ENCODE measurements around the gene UBAC2. TPM values are rescaled to one million over a fixed set of nuclear protein-coding genes. Genes with fewer than 3 reads are reported as not detected.
A peak's percentile ranks its signal among the peaks of the same experiment; 100 is the strongest.

Gene UBAC2
- total and polyA plus RNA-seq, 4 donors = 49.9 to 77.1 (median 53.7) TPM

DNA sequence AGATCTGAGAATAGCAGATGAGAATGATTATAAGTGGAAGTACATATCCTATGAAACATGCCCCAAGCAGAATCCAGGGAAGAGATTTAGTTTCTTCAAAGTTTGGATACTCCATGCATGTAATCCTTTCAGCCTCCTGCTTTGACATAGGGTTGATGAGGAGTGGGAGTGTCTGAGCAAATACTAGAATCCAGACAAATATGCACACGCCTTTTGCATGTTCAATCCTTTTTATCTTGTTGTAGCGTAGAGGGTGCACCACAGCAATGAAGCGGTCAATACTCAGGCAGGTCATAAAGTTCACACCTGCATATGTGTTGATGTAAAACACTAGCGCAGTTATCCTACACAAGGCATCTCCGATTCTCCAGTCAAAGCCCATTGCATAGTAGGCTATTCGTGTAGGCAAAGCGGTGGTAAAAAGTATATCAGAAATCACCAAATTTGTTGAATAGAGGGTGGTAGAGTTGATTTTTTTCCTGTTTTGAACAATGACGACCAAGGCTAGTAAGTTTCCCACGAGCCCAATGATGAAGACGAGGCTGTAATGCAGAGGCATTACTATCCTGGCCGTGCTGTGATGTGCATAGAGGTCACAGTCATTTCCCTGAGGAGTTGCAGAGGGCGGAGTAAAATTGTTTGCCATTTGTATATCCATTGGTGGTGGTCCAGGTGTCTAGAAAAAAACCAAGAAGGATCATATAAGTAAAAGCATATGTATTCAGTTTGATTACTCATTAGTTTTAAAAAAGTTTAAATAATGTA, 95.0 kb downstream of the UBAC2 start:
- no peak for DNase-seq
- ATAC-seq (ENCODE audit: insufficient read depth, low FRiP score) = no peak
- H3K4me1 ChIP-seq (ENCODE audit: control insufficient read depth in 5 of 5, insufficient read depth in 5 of 5, low read length in 5 of 5) = no peaks in the 10 kb centered on the region
- H3K9me3 ChIP-seq (ENCODE audit: control insufficient read depth in 4 of 4, insufficient read depth in 3 of 4, low read length in 3 of 4) = no peaks in the 10 kb centered on the region
- 93 to 94% methylated on average over 12 of the region's 12 CpGs for WGBS, 2 donors
- no peak for TF ChIP-seq CTCF (IDR thresholded peaks at IDR 0.05; ENCODE audit: control extremely low read depth, extremely low read depth)
- no peak overlapping the region for H3K9ac ChIP-seq (ENCODE audit: insufficient read depth in 1 of 2, low read length in 2 of 2)
- H3K4me3 ChIP-seq = no peak overlapping the region
- peaks cover 0 to 6% (median 3%) of the 10 kb centered on the region in 4 donors for H3K36me3 ChIP-seq (ENCODE audit: control insufficient read depth in 4 of 4, insufficient read depth in 4 of 4, low read length in 4 of 4)
- no peak overlapping the region for H3K27ac ChIP-seq (ENCODE audit: low read depth in 1 of 2, low read length in 1 of 2)
- no peaks in the 10 kb centered on the region for H3K27me3 ChIP-seq (ENCODE audit: control insufficient read depth in 3 of 3, insufficient read depth in 3 of 3, low read length in 2 of 3)

GRCh38 chr13:99296398-99296797, 95.7 kb downstream of the UBAC2 start:
- Histone ChIP-seq H3K4me3 (no peak overlapping the region), H3K4me1 (ENCODE audit: control insufficient read depth in 5 of 5, insufficient read depth in 5 of 5, low read length in 5 of 5) (peaks cover 0 to 2% (median 0%) of the 10 kb centered on the region in 5 donors), H3K27me3 (ENCODE audit: control insufficient read depth in 3 of 3, insufficient read depth in 3 of 3, low read length in 2 of 3) (no peaks in the 10 kb centered on the region), H3K27ac (ENCODE audit: low read depth in 1 of 2, low read length in 1 of 2) (no peak overlapping the region), H3K36me3 (ENCODE audit: control insufficient read depth in 4 of 4, insufficient read depth in 4 of 4, low read length in 4 of 4) (peaks cover 0 to 6% (median 3%) of the 10 kb centered on the region in 4 donors), H3K9ac (ENCODE audit: insufficient read depth in 1 of 2, low read length in 2 of 2) (peak overlapping the region in 1 of 2 donors; percentile 12), H3K9me3 (ENCODE audit: control insufficient read depth in 4 of 4, insufficient read depth in 3 of 4, low read length in 3 of 4) (no peaks in the 10 kb centered on the region)
- no peak for DNase-seq
- ATAC-seq (ENCODE audit: insufficient read depth, low FRiP score) = no peak
- TF ChIP-seq CTCF (IDR thresholded peaks at IDR 0.05; ENCODE audit: control extremely low read depth, extremely low read depth) = no peak
- WGBS, 2 donors = 65 to 68% methylated on average over 4 of the region's 4 CpGs

DNA sequence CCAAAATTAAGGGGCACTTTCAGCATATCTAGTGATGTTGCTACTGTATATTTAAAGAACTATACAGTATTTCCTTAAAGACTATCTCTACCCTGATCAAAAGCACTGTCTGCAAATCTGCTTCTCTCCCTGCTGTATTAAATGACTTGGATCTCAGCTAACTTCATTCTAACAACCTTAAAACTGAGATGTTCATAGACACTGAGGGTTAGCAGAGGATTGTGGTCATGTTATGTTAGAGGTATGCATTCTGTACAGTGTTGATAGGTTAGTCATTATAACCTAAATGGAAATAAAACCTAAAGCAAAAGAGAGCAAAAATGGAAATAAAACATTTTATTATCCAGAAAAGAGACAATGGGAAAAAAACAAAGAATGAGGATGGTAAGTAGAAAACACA, 96.7 kb downstream of the UBAC2 start:
- H3K4me3 ChIP-seq = no peak overlapping the region
- TF ChIP-seq CTCF (IDR thresholded peaks at IDR 0.05; ENCODE audit: control extremely low read depth, extremely low read depth) = no peak
- no peak overlapping the region for H3K9ac ChIP-seq (ENCODE audit: insufficient read depth in 1 of 2, low read length in 2 of 2)
- H3K27me3 ChIP-seq (ENCODE audit: control insufficient read depth in 3 of 3, insufficient read depth in 3 of 3, low read length in 2 of 3) = no peaks in the 10 kb centered on the region
- H3K9me3 ChIP-seq (ENCODE audit: control insufficient read depth in 4 of 4, insufficient read depth in 3 of 4, low read length in 3 of 4) = no peaks in the 10 kb centered on the region
- ATAC-seq (ENCODE audit: insufficient read depth, low FRiP score) (no peak), DNase-seq (no peak)
- H3K27ac ChIP-seq (ENCODE audit: low read depth in 1 of 2, low read length in 1 of 2) = no peak overlapping the region
- peaks cover 0 to 2% (median 0%) of the 10 kb centered on the region in 5 donors for H3K4me1 ChIP-seq (ENCODE audit: control insufficient read depth in 5 of 5, insufficient read depth in 5 of 5, low read length in 5 of 5)
- peaks cover 0 to 6% (median 3%) of the 10 kb centered on the region in 4 donors for H3K36me3 ChIP-seq (ENCODE audit: control insufficient read depth in 4 of 4, insufficient read depth in 4 of 4, low read length in 4 of 4)
